Measurements from ENCODE around the gene TEX53.

The TEX53 gene

GRCh38 chr9:114674798-114675540 lies 17.4 kb upstream of the TEX53 start:
- Histone ChIP-seq H3K4me3 (no peak overlapping the region), H3K9me3 (no peaks in the 10 kb centered on the region), H3K27me3 (peaks cover 0 to 5% of the 10 kb centered on the region in 2 donors), H3K4me1 (no peaks in the 10 kb centered on the region), H3K36me3 (no peaks in the 10 kb centered on the region), H3K27ac (no peak overlapping the region)
- intact Hi-C loops (cut with DNase I; ENCODE audit: low total_unique reads): no loop called here
- no peak for TF ChIP-seq CTCF (IDR thresholded peaks at IDR 0.05)
- no peak for DNase-seq

- Histone ChIP-seq H3K27me3 (peaks cover 0 to 5% of the 10 kb centered on the region in 2 donors), H3K36me3 (no peaks in the 10 kb centered on the region), H3K4me3 (no peak overlapping the region), H3K4me1 (no peaks in the 10 kb centered on the region), H3K9me3 (no peaks in the 10 kb centered on the region), H3K27ac (no peak overlapping the region)
- intact Hi-C loops (cut with DNase I; ENCODE audit: low total_unique reads): no loop called here
- DNase-seq: no peak
- TF ChIP-seq CTCF (IDR thresholded peaks at IDR 0.05): no peak
These were observed 16.6 kb upstream of the TEX53 start for GRCh38 chr9:114674076-114674797.

DNA sequence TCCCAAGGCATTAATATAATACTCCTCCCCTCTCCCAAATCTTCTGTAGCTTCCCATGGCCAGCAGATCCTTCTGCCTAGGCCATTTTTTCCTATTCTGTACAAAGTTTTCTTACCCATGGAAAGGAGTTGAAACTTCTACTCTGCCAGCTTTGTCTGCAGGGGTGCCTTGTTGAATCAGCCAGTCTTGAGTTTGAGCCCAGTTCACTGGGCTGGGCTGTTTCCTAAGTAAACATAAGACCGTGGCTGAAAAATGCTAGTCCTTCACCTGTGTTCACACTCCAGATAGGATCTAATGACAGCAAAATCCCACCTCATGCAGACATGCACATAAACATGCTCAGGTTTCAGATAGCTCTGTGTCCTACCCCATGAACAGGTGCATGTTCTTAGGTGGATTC lies 14.0 kb upstream of the TEX53 start:
- Histone ChIP-seq H3K9me3 (no peaks in the 10 kb centered on the region), H3K27me3 (peaks cover 0 to 5% of the 10 kb centered on the region in 2 donors), H3K27ac (no peak overlapping the region), H3K36me3 (no peaks in the 10 kb centered on the region), H3K4me1 (no peaks in the 10 kb centered on the region), H3K4me3 (no peak overlapping the region)
- TF ChIP-seq CTCF (IDR thresholded peaks at IDR 0.05): no peak
- intact Hi-C loops (cut with DNase I; ENCODE audit: low total_unique reads): no loop called here
- DNase-seq: no peak

GRCh38 chr9:114669961-114670360 lies 12.4 kb upstream of the TEX53 start:
- Histone ChIP-seq H3K27ac (no peak overlapping the region), H3K27me3 (no peaks in the 10 kb centered on the region), H3K9me3 (no peaks in the 10 kb centered on the region), H3K36me3 (no peaks in the 10 kb centered on the region), H3K4me1 (no peaks in the 10 kb centered on the region), H3K4me3 (no peak overlapping the region)
- intact Hi-C loops (cut with DNase I; ENCODE audit: low total_unique reads): loop anchor here (10.0 kb wide), 1 partner anchor 345 kb away; no protein-coding TSS in a partner anchor
- TF ChIP-seq CTCF (IDR thresholded peaks at IDR 0.05): no peak
- no peak for DNase-seq

- no peaks in the 10 kb centered on the region for H3K9me3 ChIP-seq
- intact Hi-C loops (cut with DNase I; ENCODE audit: low total_unique reads): loop anchor here (10.0 kb wide), 1 partner anchor 347 kb away; no protein-coding TSS in a partner anchor
These were observed 10.5 kb upstream of the TEX53 start for GRCh38 chr9:114668146-114668545.

More at GRCh38 chr9:114668146-114668545, 10.5 kb upstream of the TEX53 start:
- Histone ChIP-seq H3K27me3 (no peaks in the 10 kb centered on the region), H3K36me3 (no peaks in the 10 kb centered on the region), H3K4me1 (no peaks in the 10 kb centered on the region), H3K4me3 (no peak overlapping the region), H3K27ac (no peak overlapping the region)
- DNase-seq: no peak
- TF ChIP-seq CTCF (IDR thresholded peaks at IDR 0.05): no peak
